Upper lobe of left lung (tissue), 6 donors: Measurements from ENCODE around the gene CLEC4M. TPM values are rescaled to one million over a fixed set of nuclear protein-coding genes. Genes with fewer than 3 reads are reported as not detected.

Experiments
- ATAC-seq, 2 donors: fragments of 200-7000 bp; cut with Tn5 transposase; one replicate each; pipeline ENCODE4 v1.9.1; 2022; ENCODE audit warnings: mild to moderate bottlenecking in 2 of 2, moderate library complexity in 2 of 2; ENCODE audit not compliant: low FRiP score in 2 of 2
- DNase-seq, 2 donors: peaks; one replicate each; pipeline ENCODE4 v3.0.0-alpha.2; 2019 to 2020
- H3K27ac ChIP-seq, 4 donors: fragments of 200-600 bp; sonication (generic); one replicate each; pipeline ENCODE4 v1.5.1; 2016 to 2019
- H3K27me3 ChIP-seq, 4 donors: fragments of 200-600 bp; sonication (generic); one replicate each; pipeline ENCODE4 v1.5.1; 2017 to 2019
- H3K36me3 ChIP-seq, 4 donors: fragments of 200-600 bp; sonication (generic); one replicate each; pipeline ENCODE4 v1.5.1; 2016 to 2019
- H3K4me1 ChIP-seq, 4 donors: fragments of 200-600 bp; sonication (generic); one replicate each; pipeline ENCODE4 v1.5.1; 2018 to 2019
- H3K4me3 ChIP-seq, 4 donors: fragments of 200-600 bp; sonication (generic); one replicate each; pipeline ENCODE4 v1.5.1; 2017 to 2019; ENCODE audit warnings: mild to moderate bottlenecking in 2 of 4, moderate library complexity in 1 of 4
- H3K9me3 ChIP-seq, 4 donors: fragments of 200-600 bp; sonication (generic); one replicate each; pipeline ENCODE4 v1.5.1; 2018 to 2019
- EP300 ChIP-seq, 4 donors: sonication (generic); formaldehyde crosslinking; IDR thresholded peaks; one replicate each; pipeline ENCODE4 v1.5.1; 2017; ENCODE audit warnings: antibody characterized with exemption in 4 of 4, control low read depth in 2 of 4
- POLR2A ChIP-seq, 4 donors: fragments of 450-650 bp; IDR thresholded peaks; one replicate each; pipeline ENCODE4 v1.5.1; 2016 to 2017; ENCODE audit warnings: antibody characterized with exemption in 4 of 4, mild to moderate bottlenecking in 2 of 4
- POLR2AphosphoS5 ChIP-seq, 2 donors: sonication (generic); formaldehyde crosslinking; IDR thresholded peaks; one replicate each; pipeline ENCODE4 v1.5.1; 2017; ENCODE audit warnings: antibody characterized with exemption in 2 of 2
- WGBS, 2 donors: methylation state at CpG; one replicate each; pipeline ENCODE4 v1.1.5; 2017 to 2018; 5-methylcytosine and 5-hydroxymethylcytosine counted together
- total RNA-seq, 6 donors: library from RNA; depleted of rRNA in 4 of 6; stranded (reverse); fragments of >200 nt in 4 of 6; gene quantifications; one replicate each; pipeline versions ENCODE4 v1.1.0 to v1.2.1, GENCODE V29; 2016 to 2021
- TF ChIP-seq, protein P1 (sequence below), 6 experiments: fragments of 450-650 bp in 4 of 6; fragments of 200-600 bp in 2 of 6; sonication (generic) in 2 of 6; IDR thresholded peaks; one replicate each; pipeline ENCODE4 v1.5.1; 2016 to 2019; ENCODE audit warnings: antibody characterized with exemption in 6 of 6
- donor health status: DM: no; HTN: no; CAD: no; lungs with moderate emphysema.
- donor health status: DM: no; HTN: yes; CAD: no; lungs with severe emphysema.

CLEC4M gene
- total RNA-seq, 6 donors from 2014 or later: 0.86 to 7.4 (median 3.1) TPM; not detected in 1

- no peaks in the 10 kb centered on the region for H3K36me3 ChIP-seq
- H3K27ac ChIP-seq: no peak overlapping the region
- H3K4me1 ChIP-seq: no peaks in the 10 kb centered on the region
- peaks cover 0 to 4% (median 3%) of the 10 kb centered on the region in 4 donors for H3K9me3 ChIP-seq
- DNase-seq (no peak), ATAC-seq (no peak)
- no peak overlapping the region for H3K4me3 ChIP-seq
- TF ChIP-seq, protein P1, sequence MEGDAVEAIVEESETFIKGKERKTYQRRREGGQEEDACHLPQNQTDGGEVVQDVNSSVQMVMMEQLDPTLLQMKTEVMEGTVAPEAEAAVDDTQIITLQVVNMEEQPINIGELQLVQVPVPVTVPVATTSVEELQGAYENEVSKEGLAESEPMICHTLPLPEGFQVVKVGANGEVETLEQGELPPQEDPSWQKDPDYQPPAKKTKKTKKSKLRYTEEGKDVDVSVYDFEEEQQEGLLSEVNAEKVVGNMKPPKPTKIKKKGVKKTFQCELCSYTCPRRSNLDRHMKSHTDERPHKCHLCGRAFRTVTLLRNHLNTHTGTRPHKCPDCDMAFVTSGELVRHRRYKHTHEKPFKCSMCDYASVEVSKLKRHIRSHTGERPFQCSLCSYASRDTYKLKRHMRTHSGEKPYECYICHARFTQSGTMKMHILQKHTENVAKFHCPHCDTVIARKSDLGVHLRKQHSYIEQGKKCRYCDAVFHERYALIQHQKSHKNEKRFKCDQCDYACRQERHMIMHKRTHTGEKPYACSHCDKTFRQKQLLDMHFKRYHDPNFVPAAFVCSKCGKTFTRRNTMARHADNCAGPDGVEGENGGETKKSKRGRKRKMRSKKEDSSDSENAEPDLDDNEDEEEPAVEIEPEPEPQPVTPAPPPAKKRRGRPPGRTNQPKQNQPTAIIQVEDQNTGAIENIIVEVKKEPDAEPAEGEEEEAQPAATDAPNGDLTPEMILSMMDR (IDR thresholded peaks at IDR 0.05): no peak
- TF ChIP-seq POLR2A (IDR thresholded peaks at IDR 0.05) (no peak), EP300 (IDR thresholded peaks at IDR 0.05) (no peak), POLR2AphosphoS5 (IDR thresholded peaks at IDR 0.05) (no peak)
- WGBS, 2 donors: 79 to 98% methylated on average over 6 of the region's 6 CpGs
- H3K27me3 ChIP-seq: no peaks in the 10 kb centered on the region
Observed at GRCh38 chr19:7720351-7720750, 42.7 kb upstream of the CLEC4M start.

DNA sequence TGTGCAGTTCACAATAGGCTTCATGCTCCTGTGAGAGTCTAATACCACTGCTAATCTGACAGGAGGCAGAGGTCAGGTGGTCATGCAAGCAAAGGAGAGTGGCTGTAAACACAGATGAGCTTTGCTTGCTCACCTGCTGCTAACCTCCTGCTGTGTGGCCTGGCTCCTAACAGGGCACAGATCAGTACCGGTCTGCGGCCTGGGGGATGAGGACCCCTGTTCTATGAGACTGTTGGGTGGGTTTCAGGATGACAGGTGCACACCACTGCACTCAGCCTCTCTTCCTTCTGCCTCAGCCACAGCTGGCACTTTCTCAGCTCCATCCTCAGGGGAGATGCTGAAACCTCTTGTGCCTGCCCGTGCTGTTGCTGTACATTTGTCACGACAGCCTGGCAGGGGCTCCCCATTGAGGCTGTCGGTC, 40.8 kb upstream of the CLEC4M start:
- Histone ChIP-seq H3K9me3 (no peaks in the 10 kb centered on the region), H3K4me1 (no peaks in the 10 kb centered on the region), H3K36me3 (no peaks in the 10 kb centered on the region), H3K27me3 (no peaks in the 10 kb centered on the region), H3K27ac (no peak overlapping the region), H3K4me3 (no peak overlapping the region)
- WGBS, 2 donors: 64 to 74% methylated on average over 5 of the region's 5 CpGs
- DNase-seq (no peak), ATAC-seq (peak in 1 of 2 donors; percentile 22)
- TF ChIP-seq, protein P1 (IDR thresholded peaks at IDR 0.05): no peak
- no peak for TF ChIP-seq EP300 (IDR thresholded peaks at IDR 0.05)
- no peak for TF ChIP-seq POLR2A (IDR thresholded peaks at IDR 0.05)
- TF ChIP-seq POLR2AphosphoS5 (IDR thresholded peaks at IDR 0.05): no peak

- Histone ChIP-seq H3K9me3 (no peaks in the 10 kb centered on the region), H3K27ac (no peak overlapping the region), H3K36me3 (no peaks in the 10 kb centered on the region), H3K4me3 (no peak overlapping the region), H3K4me1 (peaks cover 4 to 13% (median 11%) of the 10 kb centered on the region in 4 donors), H3K27me3 (peaks cover 0 to 23% (median 9%) of the 10 kb centered on the region in 4 donors)
- ATAC-seq (no peak), DNase-seq (no peak)
- WGBS, 2 donors: 74 to 75% methylated on average over 2 of the region's 2 CpGs
- TF ChIP-seq POLR2A (IDR thresholded peaks at IDR 0.05) (no peak), POLR2AphosphoS5 (IDR thresholded peaks at IDR 0.05) (no peak), EP300 (IDR thresholded peaks at IDR 0.05) (no peak)
- TF ChIP-seq, protein P1 (IDR thresholded peaks at IDR 0.05): no peak
Observed at GRCh38 chr19:7725791-7726190, 37.3 kb upstream of the CLEC4M start.

DNA sequence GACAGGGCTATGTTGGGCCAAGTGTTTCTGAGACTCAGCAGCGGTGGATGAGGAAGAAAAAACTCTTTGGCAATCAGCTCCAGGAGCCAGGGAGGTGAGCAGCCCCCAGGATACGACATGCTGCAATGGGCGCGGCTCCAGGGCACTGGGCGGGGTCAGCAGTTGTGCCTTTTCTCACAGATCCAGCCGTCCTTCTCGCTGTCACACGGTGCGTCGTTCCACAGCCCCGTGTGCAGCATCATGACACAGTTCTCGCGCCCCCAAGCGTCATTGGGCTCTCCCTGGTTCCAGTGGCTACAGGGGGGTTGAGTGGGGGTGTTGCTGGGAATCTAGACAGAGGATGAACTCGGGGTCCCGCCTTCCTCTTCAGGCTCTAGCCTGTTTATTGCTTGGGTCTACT, 33.8 kb upstream of the CLEC4M start:
- H3K36me3 ChIP-seq: no peaks in the 10 kb centered on the region
- peaks cover 0 to 29% (median 12%) of the 10 kb centered on the region in 4 donors for H3K27me3 ChIP-seq
- no peaks in the 10 kb centered on the region for H3K9me3 ChIP-seq
- DNase-seq: peak in 1 of 2 donors; percentile 77
- WGBS, 2 donors: 28% methylated on average over 13 to 14 of the region's 16 CpGs
- peaks cover 4 to 21% (median 16%) of the 10 kb centered on the region in 4 donors for H3K4me1 ChIP-seq
- ATAC-seq: no peak
- TF ChIP-seq, protein P1 (IDR thresholded peaks at IDR 0.05): no peak
- TF ChIP-seq POLR2AphosphoS5 (IDR thresholded peaks at IDR 0.05) (no peak), EP300 (IDR thresholded peaks at IDR 0.05) (no peak), POLR2A (IDR thresholded peaks at IDR 0.05) (no peak)
- H3K4me3 ChIP-seq: no peak overlapping the region
- H3K27ac ChIP-seq: no peak overlapping the region

- peak in 1 of 2 donors; percentile 75 for DNase-seq
- H3K4me3 ChIP-seq: no peak overlapping the region
- peaks cover 4 to 25% (median 21%) of the 10 kb centered on the region in 4 donors for H3K4me1 ChIP-seq
- no peak for ATAC-seq
- H3K27ac ChIP-seq: no peak overlapping the region
- WGBS, 2 donors: 10 to 14% methylated on average over 7 to 25 of the region's 34 CpGs
- H3K36me3 ChIP-seq: no peaks in the 10 kb centered on the region
- TF ChIP-seq POLR2AphosphoS5 (IDR thresholded peaks at IDR 0.05): no peak
- TF ChIP-seq EP300 (IDR thresholded peaks at IDR 0.05): no peak
- no peak for TF ChIP-seq POLR2A (IDR thresholded peaks at IDR 0.05)
- TF ChIP-seq, protein P1 (IDR thresholded peaks at IDR 0.05): no peak
- peaks cover 0 to 29% (median 12%) of the 10 kb centered on the region in 4 donors for H3K27me3 ChIP-seq
- no peaks in the 10 kb centered on the region for H3K9me3 ChIP-seq
Observed at GRCh38 chr19:7729831-7730285, 33.2 kb upstream of the CLEC4M start.
